Neuronal stem cell (in vitro differentiated cells): ENCODE results near the gene DCAF11.

Experiments used
- DNase-seq: peaks from one replicate; pipeline ENCODE4 v3.0.0-alpha.2; 2013; ENCODE audit warnings: low spot score
- H2AFZ ChIP-seq: one replicate; pipeline ENCODE4 v1.6.1; 2013; ENCODE audit warnings: mild to moderate bottlenecking, low read length, inconsistent platforms
- H2AK5ac ChIP-seq: 2 replicates; pipeline ENCODE4 v1.6.1; 2013; ENCODE audit warnings: low read depth, mild to moderate bottlenecking, inconsistent platforms, low read length, moderate library complexity, mixed read lengths
- H2BK120ac ChIP-seq: 2 replicates; pipeline ENCODE4 v1.6.1; 2013; ENCODE audit warnings: low read depth, mild to moderate bottlenecking, inconsistent platforms, low read length, moderate library complexity, mixed read lengths
- H2BK12ac ChIP-seq: one replicate; pipeline ENCODE4 v1.6.1; 2013; ENCODE audit warnings: low read length, inconsistent platforms
- H2BK15ac ChIP-seq: 2 replicates; pipeline ENCODE4 v1.6.1; 2013; ENCODE audit warnings: mild to moderate bottlenecking, low read length, inconsistent platforms, mixed read lengths
- H2BK5ac ChIP-seq: one replicate; pipeline ENCODE4 v1.6.1; 2013; ENCODE audit warnings: inconsistent platforms, mild to moderate bottlenecking, low read length, moderate library complexity
- H3K14ac ChIP-seq: one replicate; pipeline ENCODE4 v1.6.1; 2013; ENCODE audit warnings: low read length, inconsistent platforms
- H3K18ac ChIP-seq: 2 replicates; pipeline ENCODE4 v1.6.1; 2013; ENCODE audit warnings: low read length, inconsistent platforms
- H3K23ac ChIP-seq: 2 replicates; pipeline ENCODE4 v1.6.1; 2013; ENCODE audit warnings: low read depth, mild to moderate bottlenecking, mixed read lengths, low read length, inconsistent platforms; ENCODE audit not compliant: poor library complexity
- H3K27ac ChIP-seq: replicated peaks from 3 replicates; pipeline ENCODE4 v1.5.1; 2013; ENCODE audit warnings: low read length, inconsistent platforms
- H3K27me3 ChIP-seq, 3 experiments: 2 replicates each; pipeline ENCODE4 v1.6.1; 2013; ENCODE audit warnings: low read length in 3 of 3, mild to moderate bottlenecking in 2 of 3, inconsistent platforms in 1 of 3, low read depth in 1 of 3, mixed read lengths in 1 of 3, moderate library complexity in 1 of 3; ENCODE audit not compliant: control insufficient read depth in 3 of 3, insufficient read depth in 3 of 3
- H3K36me3 ChIP-seq, 2 donors: replicated peaks in 1 of 2; 2 replicates each; pipeline ENCODE4 v1.6.1; 2013; ENCODE audit warnings: low read length in 2 of 2; ENCODE audit not compliant: control insufficient read depth in 2 of 2, insufficient read depth in 2 of 2
- H3K4ac ChIP-seq: 2 replicates; pipeline ENCODE4 v1.6.1; 2013; ENCODE audit warnings: inconsistent platforms, mild to moderate bottlenecking, low read length, moderate library complexity
- H3K4me1 ChIP-seq, 2 donors: 1 replicate in 1 of 2; 2 replicates in 1 of 2; pipeline ENCODE4 v1.6.1; 2013; ENCODE audit warnings: low read length in 2 of 2, low read depth in 1 of 2; ENCODE audit not compliant: control insufficient read depth in 2 of 2, insufficient read depth in 1 of 2
- H3K4me2 ChIP-seq: one replicate; pipeline ENCODE4 v1.6.1; 2013; ENCODE audit warnings: mild to moderate bottlenecking, low read length, inconsistent platforms; ENCODE audit not compliant: insufficient read depth, poor library complexity, severe bottlenecking
- H3K4me3 ChIP-seq, 2 donors: 2 replicates each; pipeline ENCODE4 v1.5.1; 2013; ENCODE audit warnings: low read length in 2 of 2, mild to moderate bottlenecking in 2 of 2, inconsistent platforms in 1 of 2, moderate library complexity in 1 of 2
- H3K79me1 ChIP-seq: one replicate; pipeline ENCODE4 v1.6.1; 2013; ENCODE audit warnings: low read depth, mild to moderate bottlenecking, inconsistent platforms, low read length, moderate library complexity
- H3K9ac ChIP-seq: one replicate; pipeline ENCODE4 v1.6.1; 2013; ENCODE audit warnings: mild to moderate bottlenecking, low read depth, low read length, inconsistent platforms; ENCODE audit not compliant: poor library complexity
- H3K9me3 ChIP-seq, 2 donors: replicated peaks in 1 of 2; 2 replicates each; pipeline versions ENCODE3 to v1.6.1; 2013; ENCODE audit warnings: low read length in 2 of 2, mild to moderate bottlenecking in 2 of 2, inconsistent platforms in 1 of 2, low read depth in 1 of 2, mixed read lengths in 1 of 2, moderate library complexity in 1 of 2; ENCODE audit not compliant: control insufficient read depth in 2 of 2, insufficient read depth in 1 of 2
- H4K8ac ChIP-seq: one replicate; pipeline ENCODE4 v1.6.1; 2013; ENCODE audit warnings: low read depth, mild to moderate bottlenecking, inconsistent platforms, low read length, moderate library complexity
- H4K91ac ChIP-seq: one replicate; pipeline ENCODE4 v1.6.1; 2013; ENCODE audit warnings: low read length, low read depth, mild to moderate bottlenecking, inconsistent platforms; ENCODE audit not compliant: poor library complexity
- WGBS, 2 donors: extraction: QIAGEN DNeasy Blood & Tissue Kit; methylation state at CpG; one replicate each; pipeline ENCODE4 v1.1.7; 2013; ENCODE audit warnings: missing lambda C conversion rate in 2 of 2, mixed read lengths in 1 of 2; ENCODE audit not compliant: insufficient read length in 2 of 2, insufficient replicate concordance in 1 of 2; ENCODE audit errors: extremely low coverage in 2 of 2; 5-methylcytosine and 5-hydroxymethylcytosine counted together

DCAF11 gene

GRCh38 chr14:24113379-24113800, 1.2 kb upstream of the DCAF11 start:
- Histone ChIP-seq H3K79me1 (no peaks in the 10 kb centered on the region), H3K9me3 (no peaks in the 10 kb centered on the region), H2AFZ (peak overlapping the region; percentile 96), H3K18ac (peak overlapping the region; percentile 97), H3K4me3 (peak overlapping the region; percentile 75 to 85), H2BK15ac (peak overlapping the region; percentile 55), H3K27ac (peak overlapping the region; percentile 98), H3K23ac (peak overlapping the region; percentile 98), H2BK5ac (peak overlapping the region; percentile 96), H2AK5ac (peak overlapping the region; percentile 82), H2BK120ac (peak overlapping the region; percentile 19), H3K36me3 (peaks cover 2 to 25% of the 10 kb centered on the region in 2 donors), H3K14ac (peak overlapping the region; percentile 31), H3K9ac (peak overlapping the region; percentile 94), H3K4me2 (peak overlapping the region; percentile 91), H4K91ac (peak overlapping the region; percentile 96), H2BK12ac (no peak overlapping the region), H3K4me1 (peaks cover 4 to 8% of the 10 kb centered on the region in 2 donors), H4K8ac (no peak overlapping the region), H3K4ac (no peak overlapping the region), H3K27me3 (no peaks in the 10 kb centered on the region)
- no CpG with 5 or more reads among the region's 15 CpGs for WGBS, 2 donors
- DNase-seq, result no peak

GRCh38 chr14:24113801-24114531, 611 bp upstream of the DCAF11 start:
- peak overlapping the region; percentile 99 for H3K18ac ChIP-seq
- WGBS, 2 donors, result no CpG with 5 or more reads among the region's 42 CpGs
- peak overlapping the region; percentile 96 for H4K91ac ChIP-seq
- H4K8ac ChIP-seq, result no peak overlapping the region
- H2BK15ac ChIP-seq, result peak overlapping the region; percentile 55
- H3K23ac ChIP-seq, result peak overlapping the region; percentile 98
- peak overlapping the region; percentile 94 for H3K9ac ChIP-seq
- H3K4ac ChIP-seq, result no peak overlapping the region
- H3K9me3 ChIP-seq, result no peaks in the 10 kb centered on the region
- H2AFZ ChIP-seq, result peak overlapping the region; percentile 96
- H3K4me2 ChIP-seq, result peak overlapping the region; percentile 91
- peak overlapping the region; percentile 31 for H3K14ac ChIP-seq
- peak overlapping the region; percentile 75 to 85 for H3K4me3 ChIP-seq
- H3K27me3 ChIP-seq, result no peaks in the 10 kb centered on the region
- peaks cover 4 to 8% of the 10 kb centered on the region in 2 donors for H3K4me1 ChIP-seq
- peak overlapping the region; percentile 98 for H3K27ac ChIP-seq
- peaks cover 6 to 31% of the 10 kb centered on the region in 2 donors for H3K36me3 ChIP-seq
- no peak overlapping the region for H2BK12ac ChIP-seq
- no peaks in the 10 kb centered on the region for H3K79me1 ChIP-seq
- peak; percentile 81 for DNase-seq
- H2BK5ac ChIP-seq, result peak overlapping the region; percentile 96
- peak overlapping the region; percentile 82 for H2AK5ac ChIP-seq
- peak overlapping the region; percentile 19 for H2BK120ac ChIP-seq

- Histone ChIP-seq H3K27me3 (no peaks in the 10 kb centered on the region), H3K14ac (no peak overlapping the region), H3K27ac (no peak overlapping the region), H3K4ac (no peak overlapping the region), H3K18ac (no peak overlapping the region), H3K4me3 (peak overlapping the region; percentile 75 to 87), H3K9ac (no peak overlapping the region), H3K4me2 (peak overlapping the region; percentile 88), H3K23ac (no peak overlapping the region), H4K8ac (no peak overlapping the region), H2BK5ac (no peak overlapping the region), H2BK15ac (no peak overlapping the region), H3K79me1 (no peaks in the 10 kb centered on the region), H2AFZ (peak overlapping the region; percentile 96), H3K9me3 (no peaks in the 10 kb centered on the region), H2AK5ac (no peak overlapping the region), H3K36me3 (peaks cover 15 to 43% of the 10 kb centered on the region in 2 donors), H3K4me1 (peaks cover 4 to 8% of the 10 kb centered on the region in 2 donors), H2BK12ac (no peak overlapping the region), H4K91ac (no peak overlapping the region), H2BK120ac (no peak overlapping the region)
- DNase-seq, result no peak
- WGBS, 2 donors, result no CpG with 5 or more reads among the region's 14 CpGs
Measured at GRCh38 chr14:24115422-24116127, 998 bp downstream of the DCAF11 start.
